ENCODE data around the gene ANKEF1.

The ANKEF1 gene

DNA sequence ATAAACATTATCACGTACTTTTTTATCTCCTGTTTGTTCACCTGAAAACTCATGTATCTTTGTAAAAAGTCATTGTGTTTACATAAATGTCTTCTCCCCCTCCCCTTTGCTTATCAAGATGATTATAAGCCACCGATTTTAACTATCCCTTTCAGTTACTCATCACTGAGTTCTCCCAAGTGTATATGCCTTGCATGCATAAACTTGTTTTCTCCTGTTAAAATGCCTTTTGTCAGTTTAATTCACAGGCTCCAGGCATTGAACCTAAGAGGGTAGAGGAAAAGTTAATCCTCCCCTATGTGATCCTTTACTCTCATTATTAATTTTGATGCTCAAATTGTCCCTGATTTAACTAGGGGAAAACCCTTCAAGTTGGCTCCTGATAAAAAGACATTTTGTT is 24.2 kb downstream of the ANKEF1 start:
- peaks cover 8% of the 10 kb centered on the region for H3K4me1 ChIP-seq (ENCODE audit: insufficient read depth, low read length, poor library complexity, severe bottlenecking)
- H3K4me3 ChIP-seq (ENCODE audit: low read length, poor library complexity, severe bottlenecking): no peak overlapping the region
- H3F3A ChIP-seq (ENCODE audit: low read depth): no peaks in the 10 kb centered on the region
- no peaks in the 10 kb centered on the region for H3K9me2 ChIP-seq (replicated peaks; ENCODE audit: low read depth, low read length)
- H3K27me3 ChIP-seq (ENCODE audit: insufficient read depth, low read length, poor library complexity, severe bottlenecking): no peaks in the 10 kb centered on the region
- H3K9ac ChIP-seq (ENCODE audit: low read depth, low read length, poor library complexity, severe bottlenecking): no peak overlapping the region
- H2AFZ ChIP-seq (ENCODE audit: low read length): no peak overlapping the region
- H3K9me3 ChIP-seq (ENCODE audit: insufficient read depth, low read depth, low read length): no peaks in the 10 kb centered on the region
- no peaks in the 10 kb centered on the region for H3K79me2 ChIP-seq (ENCODE audit: insufficient read depth, low read length)
- TF ChIP-seq CTCF (conservative IDR thresholded peaks at IDR 0.05; ENCODE audit: low read length) (no peak), EZH2phosphoT487 (IDR thresholded peaks at IDR 0.05; ENCODE audit: borderline replicate concordance) (no peak)
- no peaks in the 10 kb centered on the region for H4K20me1 ChIP-seq (ENCODE audit: insufficient read depth, low read length, poor library complexity, severe bottlenecking)
- no peak overlapping the region for H3K4me2 ChIP-seq (ENCODE audit: low read depth, low read length, poor library complexity, severe bottlenecking)
- no peaks in the 10 kb centered on the region for H3K36me3 ChIP-seq (ENCODE audit: insufficient read depth, low read length)

- H3K27me3 ChIP-seq (ENCODE audit: insufficient read depth, low read length, poor library complexity, severe bottlenecking): no peaks in the 10 kb centered on the region
- H3K9me2 ChIP-seq (replicated peaks; ENCODE audit: low read depth, low read length): no peaks in the 10 kb centered on the region
- no peak overlapping the region for H3K4me3 ChIP-seq (ENCODE audit: low read length, poor library complexity, severe bottlenecking)
- peaks cover 8% of the 10 kb centered on the region for H3K4me1 ChIP-seq (ENCODE audit: insufficient read depth, low read length, poor library complexity, severe bottlenecking)
- no peaks in the 10 kb centered on the region for H3K79me2 ChIP-seq (ENCODE audit: insufficient read depth, low read length)
- no peaks in the 10 kb centered on the region for H4K20me1 ChIP-seq (ENCODE audit: insufficient read depth, low read length, poor library complexity, severe bottlenecking)
- H3K36me3 ChIP-seq (ENCODE audit: insufficient read depth, low read length): no peaks in the 10 kb centered on the region
- H3K4me2 ChIP-seq (ENCODE audit: low read depth, low read length, poor library complexity, severe bottlenecking): peak overlapping the region; percentile 16
- no peaks in the 10 kb centered on the region for H3K9me3 ChIP-seq (ENCODE audit: insufficient read depth, low read depth, low read length)
- H2AFZ ChIP-seq (ENCODE audit: low read length): no peak overlapping the region
- TF ChIP-seq EZH2phosphoT487 (IDR thresholded peaks at IDR 0.05; ENCODE audit: borderline replicate concordance) (no peak), CTCF (conservative IDR thresholded peaks at IDR 0.05; ENCODE audit: low read length) (no peak)
- no peaks in the 10 kb centered on the region for H3F3A ChIP-seq (ENCODE audit: low read depth)
- no peak overlapping the region for H3K9ac ChIP-seq (ENCODE audit: low read depth, low read length, poor library complexity, severe bottlenecking)
These were observed 25.4 kb downstream of the ANKEF1 start for GRCh38 chr20:10060226-10060625.

- no peak for TF ChIP-seq CTCF (conservative IDR thresholded peaks at IDR 0.05; ENCODE audit: low read length)
- TF ChIP-seq EZH2phosphoT487 (IDR thresholded peaks at IDR 0.05; ENCODE audit: borderline replicate concordance): no peak
- H3K4me2 ChIP-seq (ENCODE audit: low read depth, low read length, poor library complexity, severe bottlenecking): no peak overlapping the region
- H3K79me2 ChIP-seq (ENCODE audit: insufficient read depth, low read length): no peaks in the 10 kb centered on the region
- peaks cover 8% of the 10 kb centered on the region for H3K4me1 ChIP-seq (ENCODE audit: insufficient read depth, low read length, poor library complexity, severe bottlenecking)
- H3K9me3 ChIP-seq (ENCODE audit: insufficient read depth, low read depth, low read length): no peaks in the 10 kb centered on the region
- H3K4me3 ChIP-seq (ENCODE audit: low read length, poor library complexity, severe bottlenecking): no peak overlapping the region
- no peaks in the 10 kb centered on the region for H3K36me3 ChIP-seq (ENCODE audit: insufficient read depth, low read length)
- H2AFZ ChIP-seq (ENCODE audit: low read length): no peak overlapping the region
- H3K9me2 ChIP-seq (replicated peaks; ENCODE audit: low read depth, low read length): no peaks in the 10 kb centered on the region
- no peak overlapping the region for H3K9ac ChIP-seq (ENCODE audit: low read depth, low read length, poor library complexity, severe bottlenecking)
- no peaks in the 10 kb centered on the region for H3K27me3 ChIP-seq (ENCODE audit: insufficient read depth, low read length, poor library complexity, severe bottlenecking)
- H4K20me1 ChIP-seq (ENCODE audit: insufficient read depth, low read length, poor library complexity, severe bottlenecking): no peaks in the 10 kb centered on the region
- H3F3A ChIP-seq (ENCODE audit: low read depth): no peaks in the 10 kb centered on the region
These were observed 26.9 kb downstream of the ANKEF1 start for GRCh38 chr20:10061641-10062040.
